HG03025 (cell line): ENCODE results near the gene PIAS3.
"Not testable (repeated sequence)": the region's sequence is repeated elsewhere in the genome, so short reads cannot be mapped to it uniquely, and the experiment has no call there.

Experiments used
- ATAC-seq: cut with Tn5 transposase; IDR thresholded peaks from one replicate; pipeline ENCODE4 v1.9.1; 2021; ENCODE audit warnings: mild to moderate bottlenecking, moderate library complexity; ENCODE audit not compliant: unreplicated experiment, low FRiP score

The PIAS3 gene

GRCh38 chr1:145877923-145878486, 19.1 kb upstream of the PIAS3 start:
- no peak for ATAC-seq

GRCh38 chr1:145874646-145875045, 15.8 kb upstream of the PIAS3 start:
- ATAC-seq, result no peak

- ATAC-seq, result no peak
Observed at GRCh38 chr1:145871994-145872924, 13.4 kb upstream of the PIAS3 start.

- no peak for ATAC-seq
Observed at GRCh38 chr1:145868232-145868631, 9.4 kb upstream of the PIAS3 start.

GRCh38 chr1:145863282-145864018, 4.6 kb upstream of the PIAS3 start:
- no peak for ATAC-seq

- peak; percentile 61 for ATAC-seq
Observed at GRCh38 chr1:145859491-145860023, 676 bp upstream of the PIAS3 start.

GRCh38 chr1:145858238-145858900, 512 bp downstream of the PIAS3 start:
- ATAC-seq, result no peak

GRCh38 chr1:145857170-145857569, 1.7 kb downstream of the PIAS3 start:
- no peak for ATAC-seq

- no peak for ATAC-seq
Observed at GRCh38 chr1:145855426-145855948, 3.4 kb downstream of the PIAS3 start.

- no peak for ATAC-seq
Observed at GRCh38 chr1:145849356-145850160, 9.3 kb downstream of the PIAS3 start.

GRCh38 chr1:145847827-145848226, 11.1 kb downstream of the PIAS3 start:
- no peak for ATAC-seq

- ATAC-seq, result no peak
Observed at GRCh38 chr1:145846201-145846612, 12.7 kb downstream of the PIAS3 start.

GRCh38 chr1:145845514-145846161, 13.2 kb downstream of the PIAS3 start, which contains the start of gene NUDT17:
TSS of gene NUDT17 (plus strand) at chr1:145845630. CDS start at chr1:145845641, 11 bp downstream.
- peak; percentile 53 for ATAC-seq

GRCh38 chr1:145845144-145845513, 13.8 kb downstream of the PIAS3 start:
- ATAC-seq, result peak; percentile 45

GRCh38 chr1:145843031-145843430, 15.8 kb downstream of the PIAS3 start:
- ATAC-seq, result no peak

GRCh38 chr1:145837656-145838055, 21.2 kb downstream of the PIAS3 start:
- no peak for ATAC-seq

GRCh38 chr1:145830810-145831209, 28.1 kb downstream of the PIAS3 start:
- ATAC-seq, result not testable (repeated sequence)

GRCh38 chr1:145828367-145829026, 30.4 kb downstream of the PIAS3 start:
- ATAC-seq, result no peak
